ENCODE data around the gene CSNK2A3. TPM values are rescaled to one million over a fixed set of nuclear protein-coding genes. Genes with fewer than 3 reads are reported as not detected.

Gene CSNK2A3
- total RNA-seq, 2 experiments from 2014 or later, result 0.27 to 0.28 TPM

- Mint-ChIP-seq H3K36me3 (ENCODE audit: low read depth) (no peaks in the 10 kb centered on the region), H3K9me3 (no peaks in the 10 kb centered on the region)
- POLR2A ChIA-PET, result no interaction called here
These were observed 27.8 kb upstream of the CSNK2A3 start for GRCh38 chr11:11380883-11381282.

GRCh38 chr11:11380340-11380739, 27.3 kb upstream of the CSNK2A3 start:
- ChIA-PET POLR2A (no interaction called here), CTCF (no interaction called here)
- DNase-seq (no peak), ATAC-seq (ENCODE audit: poor library complexity) (no peak)
- intact Hi-C loops (cut with DNase I, micrococcal nuclease), result no loop called here
- no peak overlapping the region for H3K4me3 ChIP-seq (ENCODE audit: low read length)
- H3K9me3 Mint-ChIP-seq, result no peaks in the 10 kb centered on the region
- H3K27ac Mint-ChIP-seq, result no peak overlapping the region
- peaks cover 0 to 2% of the 10 kb centered on the region in 2 experiments for H3K27me3 ChIP-seq (ENCODE audit: control insufficient read depth in 1 of 2, insufficient read depth in 2 of 2, low read length in 2 of 2)
- no peak overlapping the region for H3K27ac ChIP-seq (ENCODE audit: low read depth in 1 of 2, low read length in 2 of 2)
- H3K36me3 ChIP-seq (ENCODE audit: insufficient read depth, low read length), result no peaks in the 10 kb centered on the region
- no peak overlapping the region for H3K4me3 Mint-ChIP-seq
- no peaks in the 10 kb centered on the region for H3K36me3 Mint-ChIP-seq (ENCODE audit: low read depth)
- no peaks in the 10 kb centered on the region for H3K4me1 ChIP-seq (ENCODE audit: insufficient read depth, low read length)
- no peaks in the 10 kb centered on the region for H3K27me3 Mint-ChIP-seq
- no peak for TF ChIP-seq CTCF (IDR thresholded peaks at IDR 0.05)
- H3K4me1 Mint-ChIP-seq (ENCODE audit: low read depth), result no peaks in the 10 kb centered on the region
- no peaks in the 10 kb centered on the region for H3K9me3 ChIP-seq (ENCODE audit: control insufficient read depth in 1 of 2, insufficient read depth in 1 of 2, low read length in 2 of 2)

More at GRCh38 chr11:11380883-11381282, 27.8 kb upstream of the CSNK2A3 start:
- H3K4me1 ChIP-seq (ENCODE audit: insufficient read depth, low read length), result no peaks in the 10 kb centered on the region
- H3K36me3 ChIP-seq (ENCODE audit: insufficient read depth, low read length), result no peaks in the 10 kb centered on the region
- peaks cover 0 to 2% of the 10 kb centered on the region in 2 experiments for H3K27me3 ChIP-seq (ENCODE audit: control insufficient read depth in 1 of 2, insufficient read depth in 2 of 2, low read length in 2 of 2)
- DNase-seq (no peak), ATAC-seq (ENCODE audit: poor library complexity) (no peak)
- no peak for TF ChIP-seq CTCF (IDR thresholded peaks at IDR 0.05)
- H3K27ac Mint-ChIP-seq, result no peak overlapping the region
- no peak overlapping the region for H3K4me3 ChIP-seq (ENCODE audit: low read length)
- H3K27me3 Mint-ChIP-seq, result no peaks in the 10 kb centered on the region
- H3K27ac ChIP-seq (ENCODE audit: low read depth in 1 of 2, low read length in 2 of 2), result no peak overlapping the region
- CTCF ChIA-PET, result no interaction called here
- no peaks in the 10 kb centered on the region for H3K9me3 ChIP-seq (ENCODE audit: control insufficient read depth in 1 of 2, insufficient read depth in 1 of 2, low read length in 2 of 2)
- intact Hi-C loops (cut with DNase I, micrococcal nuclease), result no loop called here
- no peaks in the 10 kb centered on the region for H3K4me1 Mint-ChIP-seq (ENCODE audit: low read depth)
- H3K4me3 Mint-ChIP-seq, result no peak overlapping the region

GRCh38 chr11:11379661-11380060, 26.6 kb upstream of the CSNK2A3 start:
- POLR2A ChIA-PET, result no interaction called here
- DNase-seq (no peak), ATAC-seq (ENCODE audit: poor library complexity) (no peak)
- Mint-ChIP-seq H3K36me3 (ENCODE audit: low read depth) (no peaks in the 10 kb centered on the region), H3K27ac (no peak overlapping the region), H3K4me1 (ENCODE audit: low read depth) (no peaks in the 10 kb centered on the region), H3K27me3 (no peaks in the 10 kb centered on the region), H3K4me3 (no peak overlapping the region), H3K9me3 (no peaks in the 10 kb centered on the region)
- Histone ChIP-seq H3K27me3 (ENCODE audit: control insufficient read depth in 1 of 2, insufficient read depth in 2 of 2, low read length in 2 of 2) (peaks cover 0 to 2% of the 10 kb centered on the region in 2 experiments), H3K4me3 (ENCODE audit: low read length) (no peak overlapping the region), H3K9me3 (ENCODE audit: control insufficient read depth in 1 of 2, insufficient read depth in 1 of 2, low read length in 2 of 2) (no peaks in the 10 kb centered on the region), H3K4me1 (ENCODE audit: insufficient read depth, low read length) (no peaks in the 10 kb centered on the region), H3K36me3 (ENCODE audit: insufficient read depth, low read length) (no peaks in the 10 kb centered on the region), H3K27ac (ENCODE audit: low read depth in 1 of 2, low read length in 2 of 2) (no peak overlapping the region)
- intact Hi-C loops (cut with DNase I, micrococcal nuclease), result no loop called here
- CTCF ChIA-PET, result no interaction called here
- TF ChIP-seq CTCF (IDR thresholded peaks at IDR 0.05), result no peak

Measured in CD4-positive, alpha-beta T cell (primary cell).